B cell (primary cell): ENCODE results near the gene CRTC2.

Experiments
- CTCF ChIP-seq: fragments of 200-600 bp; IDR thresholded peaks from one replicate; pipeline ENCODE4 v1.8.0; 2022; ENCODE audit warnings: antibody characterized with exemption, mild to moderate bottlenecking
- EZH2 ChIP-seq: IDR thresholded peaks from 2 replicates; pipeline ENCODE4 v1.6.1; 2012; ENCODE audit warnings: borderline replicate concordance, low read depth, mild to moderate bottlenecking, moderate library complexity, low read length; ENCODE audit not compliant: insufficient read depth, poor library complexity, severe bottlenecking

- TF ChIP-seq EZH2 (no peak), CTCF (no peak)
These were observed 24.5 kb downstream of the CRTC2 start for GRCh38 chr1:153933955-153934354.
